SW480 (cell line): ENCODE results near the gene TMEM234.
A peak's percentile ranks its signal among the peaks of the same experiment; 100 is the strongest.

Source experiments
- DNase-seq: peaks from one replicate; pipeline ENCODE4 v3.0.0-alpha.2; 2016; ENCODE audit warnings: low spot score

The TMEM234 gene

GRCh38 chr1:32199717-32200072 lies 22.5 kb downstream of the TMEM234 start:
- no peak for DNase-seq

- DNase-seq, result no peak
Measured at GRCh38 chr1:32199043-32199716, 23.0 kb downstream of the TMEM234 start.

GRCh38 chr1:32198237-32199042 lies 23.7 kb downstream of the TMEM234 start:
- DNase-seq, result no peak

- no peak for DNase-seq
Measured at GRCh38 chr1:32197837-32198236, 24.3 kb downstream of the TMEM234 start.

GRCh38 chr1:32197074-32197473 lies 25.1 kb downstream of the TMEM234 start:
- no peak for DNase-seq

- DNase-seq, result no peak
Measured at GRCh38 chr1:32195972-32196823, 26.0 kb downstream of the TMEM234 start.

GRCh38 chr1:32195531-32195930 lies 26.6 kb downstream of the TMEM234 start:
- DNase-seq, result no peak

- no peak for DNase-seq
Measured at GRCh38 chr1:32194984-32195383, 27.2 kb downstream of the TMEM234 start.

GRCh38 chr1:32192220-32192948 lies 29.8 kb downstream of the TMEM234 start:
- no peak for DNase-seq

GRCh38 chr1:32187850-32188249 lies 34.3 kb downstream of the TMEM234 start:
- no peak for DNase-seq

GRCh38 chr1:32186491-32186890 lies 35.7 kb downstream of the TMEM234 start:
- DNase-seq, result no peak

- DNase-seq, result no peak
Measured at GRCh38 chr1:32186077-32186476, 36.1 kb downstream of the TMEM234 start.

GRCh38 chr1:32184650-32185049 lies 37.5 kb downstream of the TMEM234 start:
- no peak for DNase-seq

GRCh38 chr1:32182060-32182459 lies 40.1 kb downstream of the TMEM234 start:
- no peak for DNase-seq

GRCh38 chr1:32181563-32181962 lies 40.6 kb downstream of the TMEM234 start:
- no peak for DNase-seq

- no peak for DNase-seq
Measured at GRCh38 chr1:32181065-32181464, 41.1 kb downstream of the TMEM234 start.

- DNase-seq, result no peak
Measured at GRCh38 chr1:32180186-32181060, 41.7 kb downstream of the TMEM234 start.

- peak; percentile 89 for DNase-seq
Measured at GRCh38 chr1:32179443-32180185, 42.5 kb downstream of the TMEM234 start, which contains the start of gene TXLNA. TXLNA (plus strand) TSS chr1:32179675; CDS start chr1:32180346, 671 bp downstream.

- DNase-seq, result no peak
Measured at GRCh38 chr1:32179193-32179442, 43.0 kb downstream of the TMEM234 start.

- no peak for DNase-seq
Measured at GRCh38 chr1:32178380-32179192, 43.6 kb downstream of the TMEM234 start.
